NK-92 (cell line): ENCODE data around the gene LAMA3.

Experiments used
- DNase-seq: peaks from one replicate; lab custom pipeline; 2025; ENCODE audit not compliant: unreplicated experiment; lab: John Stamatoyannopoulos, UW

The LAMA3 gene

DNA sequence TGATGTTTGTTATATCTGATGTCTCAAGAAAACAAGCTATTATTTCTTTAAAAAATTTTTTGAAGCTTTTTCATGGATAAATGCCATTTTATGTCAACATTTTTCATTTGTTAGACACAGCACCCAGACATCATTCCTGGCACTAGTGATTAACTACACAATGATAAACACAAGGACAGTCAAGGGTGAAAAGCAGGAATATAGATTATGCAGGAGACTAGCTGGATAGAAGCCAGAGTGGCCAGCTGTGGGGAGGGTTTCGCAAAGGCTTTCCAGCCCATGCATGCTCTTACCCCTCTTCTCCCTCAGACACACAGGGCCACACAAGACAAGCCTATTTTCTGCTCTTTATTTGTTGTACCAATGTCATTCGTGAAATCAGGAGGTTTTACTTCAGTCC is 198.2 kb downstream of the LAMA3 start:
- no peak for DNase-seq

DNA sequence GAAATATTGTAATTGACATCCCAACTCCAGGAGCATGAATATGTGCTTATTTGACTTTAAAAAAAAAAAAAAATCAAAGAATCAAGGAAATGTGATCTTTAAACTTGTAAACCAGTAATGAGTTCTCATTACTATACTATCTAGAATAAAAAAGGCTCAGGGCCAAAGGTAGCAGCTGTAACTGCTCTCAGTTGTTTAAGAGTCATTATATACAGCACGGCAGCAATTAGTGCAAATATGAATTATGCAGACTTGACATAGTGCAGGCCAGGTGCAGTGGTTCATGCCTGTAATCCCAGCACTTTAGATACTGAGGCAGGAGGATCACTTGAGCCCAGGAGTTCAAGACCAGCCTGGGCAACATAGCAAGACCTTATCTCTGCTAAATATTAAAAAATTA is 199.6 kb downstream of the LAMA3 start:
- no peak for DNase-seq

DNA sequence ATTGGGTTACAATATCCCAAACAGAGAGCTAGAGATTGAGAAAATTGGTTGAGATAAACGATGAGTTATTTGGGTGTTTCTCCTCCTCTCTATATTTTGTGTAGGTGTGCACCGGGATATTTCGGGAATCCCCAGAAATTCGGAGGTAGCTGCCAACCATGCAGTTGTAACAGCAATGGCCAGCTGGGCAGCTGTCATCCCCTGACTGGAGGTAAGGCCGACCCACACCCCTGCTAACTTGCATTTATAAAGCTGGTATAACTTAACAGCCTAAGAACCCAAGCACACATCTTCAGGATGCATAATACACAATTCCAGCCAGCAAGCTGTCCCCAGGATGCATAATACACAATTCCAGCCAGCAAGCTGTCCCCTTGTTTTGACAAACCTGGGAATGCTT is 200.7 kb downstream of the LAMA3 start:
- DNase-seq = no peak

DNA sequence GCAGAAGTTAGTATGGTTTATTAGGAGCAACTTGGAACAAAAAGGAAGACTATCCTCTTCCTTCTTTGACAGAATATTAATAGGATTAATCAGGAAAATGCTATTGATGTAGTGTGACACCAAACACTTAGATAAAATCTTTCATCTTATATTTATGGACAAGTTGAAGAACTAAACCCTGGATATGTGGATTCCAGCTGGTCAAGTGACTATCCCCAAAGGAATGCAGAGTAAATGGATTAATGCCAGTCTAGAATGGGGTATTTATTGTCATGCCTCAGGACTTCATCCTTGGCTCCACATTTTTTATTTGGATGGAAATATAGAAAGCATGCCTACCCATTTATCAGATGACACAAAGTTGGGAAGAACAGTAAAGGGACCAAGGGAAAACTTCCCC is 201.3 kb downstream of the LAMA3 start:
- DNase-seq = no peak

DNA sequence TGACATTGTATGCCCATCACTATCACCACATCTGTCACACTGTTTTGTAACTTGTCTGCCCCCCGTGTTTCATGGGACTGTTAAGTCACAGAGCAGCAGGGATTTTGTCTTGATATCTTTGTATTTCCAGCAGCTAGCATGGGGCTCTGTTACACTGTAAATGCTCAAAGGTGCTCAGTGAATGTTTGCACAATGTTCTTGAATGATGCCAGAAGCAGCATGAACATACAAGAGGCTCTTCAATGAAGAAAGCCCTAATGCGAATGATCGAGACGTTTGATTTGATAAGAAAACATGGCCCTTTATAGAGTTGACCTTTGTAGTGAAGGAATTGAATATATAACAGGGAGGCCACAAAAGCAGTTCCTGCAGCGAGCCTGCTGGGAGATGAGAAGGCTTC is 204.4 kb downstream of the LAMA3 start:
- no peak for DNase-seq

DNA sequence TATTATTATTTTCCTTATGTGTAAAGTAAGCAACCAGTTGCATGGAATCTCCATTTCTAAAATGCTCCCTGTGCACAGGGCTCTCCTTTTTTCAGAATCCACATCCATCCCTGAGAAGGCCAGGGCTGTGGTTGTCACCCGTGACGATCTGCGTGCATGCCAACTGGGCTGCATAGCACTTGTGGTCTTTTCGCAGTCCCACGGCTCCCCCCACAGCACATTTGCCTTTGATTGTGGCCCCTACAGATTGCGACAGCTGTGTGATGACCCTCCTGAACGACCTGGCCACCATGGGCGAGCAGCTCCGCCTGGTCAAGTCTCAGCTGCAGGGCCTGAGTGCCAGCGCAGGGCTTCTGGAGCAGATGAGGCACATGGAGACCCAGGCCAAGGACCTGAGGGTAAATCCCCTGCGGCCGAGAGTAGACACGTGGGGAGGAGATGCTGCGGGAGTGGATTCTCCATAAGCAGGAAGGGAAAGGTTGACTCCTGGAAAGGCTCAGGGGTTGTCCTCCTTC is 205.5 kb downstream of the LAMA3 start:
- DNase-seq = no peak

DNA sequence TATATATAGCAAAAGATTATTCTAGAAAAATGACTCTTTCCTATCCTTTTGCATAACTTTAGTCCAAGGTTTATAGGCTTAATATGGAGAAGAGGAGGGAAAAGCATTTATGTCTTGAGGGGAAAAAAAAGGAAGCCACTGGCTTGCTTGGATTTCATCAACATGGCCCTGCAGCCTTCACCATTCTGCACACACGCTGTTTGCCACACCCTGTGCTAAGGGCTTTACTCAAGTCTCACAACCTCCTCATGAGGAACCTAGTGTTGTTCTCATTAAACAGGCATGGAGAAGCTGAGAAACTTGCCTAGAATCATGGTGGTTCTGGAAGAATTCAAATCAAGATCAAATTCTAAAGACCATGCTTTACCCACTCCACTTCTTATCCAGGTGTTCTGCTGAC is 208.0 kb downstream of the LAMA3 start:
- DNase-seq = no peak

DNA sequence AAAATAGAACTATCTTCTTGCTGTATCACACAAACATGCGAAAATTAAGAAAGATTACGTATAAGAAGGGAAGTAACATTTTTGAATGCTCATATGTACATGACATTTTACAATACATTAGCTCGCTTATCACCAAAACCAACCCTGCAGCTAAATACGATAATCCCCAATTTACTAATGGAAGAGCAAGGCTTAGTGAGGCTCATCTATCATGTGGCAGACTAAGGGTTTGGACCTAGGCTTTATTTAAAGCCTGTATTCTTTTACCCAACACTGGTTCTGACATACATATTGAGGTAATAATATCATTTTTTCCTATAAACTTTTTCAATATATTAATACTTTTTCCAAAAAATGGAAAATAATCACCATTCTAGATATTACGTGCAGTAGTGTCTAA is 208.5 kb downstream of the LAMA3 start:
- no peak for DNase-seq

DNA sequence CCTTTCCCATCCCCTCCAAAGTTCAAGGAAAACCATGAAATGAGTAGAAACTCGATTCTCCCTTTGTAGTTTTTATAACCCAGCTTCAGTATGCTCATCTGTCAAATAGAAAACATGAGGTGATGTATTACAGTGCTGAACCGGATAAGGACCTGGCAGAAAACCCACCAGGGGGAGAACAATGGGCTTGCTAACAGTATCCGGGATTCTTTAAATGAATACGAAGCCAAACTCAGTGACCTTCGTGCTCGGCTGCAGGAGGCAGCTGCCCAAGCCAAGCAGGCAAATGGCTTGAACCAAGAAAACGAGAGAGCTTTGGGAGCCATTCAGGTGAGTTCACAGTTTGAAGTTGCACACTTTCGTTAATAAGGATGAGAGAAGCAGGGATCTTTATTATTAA is 211.7 kb downstream of the LAMA3 start:
- no peak for DNase-seq

DNA sequence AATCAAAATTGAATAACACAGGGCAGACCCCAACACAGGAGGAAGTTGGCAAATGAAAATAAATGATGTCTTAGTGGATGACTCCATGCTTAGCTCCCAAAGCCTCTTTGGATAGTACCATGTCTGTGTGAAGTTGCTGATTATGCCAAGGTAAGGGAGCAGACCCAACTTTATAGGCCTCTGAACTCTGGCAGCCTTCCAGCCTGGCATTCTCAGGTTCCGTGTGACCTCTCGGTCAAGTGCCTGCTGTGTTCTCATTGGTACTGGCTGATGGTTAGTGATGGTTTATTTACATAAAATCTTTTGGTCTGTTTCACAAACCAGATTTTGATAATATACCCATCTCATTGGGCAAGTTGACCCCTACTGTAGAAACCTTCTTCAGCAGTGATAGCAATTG is 213.1 kb downstream of the LAMA3 start:
- DNase-seq = no peak

DNA sequence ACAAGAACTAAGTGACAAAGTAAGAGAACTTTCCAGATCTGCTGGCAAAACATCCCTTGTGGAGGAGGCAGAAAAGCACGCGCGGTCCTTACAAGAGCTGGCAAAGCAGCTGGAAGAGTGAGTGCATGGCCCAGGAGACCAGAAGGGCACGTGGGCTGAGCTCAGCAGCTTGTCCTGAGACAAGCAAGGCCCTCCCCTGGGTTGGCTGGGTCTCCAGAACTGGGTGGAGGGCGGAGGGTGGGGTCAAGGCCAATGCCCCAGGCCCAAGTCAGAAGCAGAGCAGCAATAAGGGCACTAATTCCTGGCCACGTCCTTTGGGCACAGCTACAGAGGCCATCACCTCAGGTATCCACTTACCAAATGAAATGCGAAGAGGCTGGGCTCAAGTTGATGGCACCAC is 214.7 kb downstream of the LAMA3 start:
- no peak for DNase-seq

DNA sequence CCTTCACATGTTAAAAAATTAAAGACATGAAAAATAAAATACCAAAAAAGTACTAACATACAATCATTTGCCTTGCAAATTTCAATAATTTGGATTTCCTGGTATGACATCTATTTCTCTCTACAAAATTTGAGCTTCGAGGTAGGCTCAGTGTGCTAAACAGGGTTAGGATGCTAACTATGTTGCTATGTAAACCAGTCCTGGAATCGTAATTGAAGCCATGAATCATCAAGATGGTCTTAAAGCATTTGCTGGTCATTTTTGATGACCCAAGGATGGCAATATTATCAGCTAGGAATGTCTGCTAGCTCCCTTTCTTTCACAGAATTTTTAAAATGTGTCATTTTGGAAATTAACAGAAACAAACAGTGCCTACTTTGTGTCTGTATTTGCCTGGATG is 217.4 kb downstream of the LAMA3 start:
- DNase-seq = no peak

DNA sequence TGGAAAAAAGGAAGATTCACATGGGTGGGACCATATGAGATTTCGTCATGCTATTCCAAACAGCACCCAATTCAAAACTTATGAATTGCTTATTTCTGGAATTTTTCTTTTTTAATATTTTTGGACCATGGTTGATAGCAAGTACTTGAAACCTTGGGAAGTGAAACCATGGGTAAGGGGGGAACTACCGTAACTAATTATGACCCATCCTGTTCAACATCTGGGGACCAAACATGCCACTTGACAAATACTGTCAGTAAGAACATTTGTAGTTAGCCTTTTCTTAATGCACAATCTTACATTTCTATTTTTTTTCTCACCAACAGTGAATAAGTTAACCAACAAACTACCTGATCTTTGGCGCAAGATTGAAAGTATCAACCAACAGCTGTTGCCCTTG is 219.6 kb downstream of the LAMA3 start:
- DNase-seq = no peak

DNA sequence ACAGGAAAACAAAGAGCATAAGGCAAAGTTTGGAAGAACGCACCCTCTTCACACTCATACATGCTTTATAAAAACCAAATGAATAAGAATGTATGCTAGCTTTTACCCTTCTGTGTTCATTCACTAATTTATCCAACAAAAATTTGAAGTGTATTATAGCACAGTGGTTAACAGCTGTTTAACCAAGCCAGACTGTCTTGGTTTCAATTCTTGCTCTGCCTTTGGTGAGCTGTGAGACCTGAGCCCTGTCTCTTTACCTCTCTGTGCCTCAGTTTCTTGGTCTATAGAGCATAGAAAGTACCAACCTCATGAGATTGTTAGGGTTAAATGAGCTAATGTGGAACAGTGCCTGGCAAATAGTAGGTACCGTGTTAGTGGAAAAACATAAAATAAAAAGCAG is 220.8 kb downstream of the LAMA3 start:
- no peak for DNase-seq

DNA sequence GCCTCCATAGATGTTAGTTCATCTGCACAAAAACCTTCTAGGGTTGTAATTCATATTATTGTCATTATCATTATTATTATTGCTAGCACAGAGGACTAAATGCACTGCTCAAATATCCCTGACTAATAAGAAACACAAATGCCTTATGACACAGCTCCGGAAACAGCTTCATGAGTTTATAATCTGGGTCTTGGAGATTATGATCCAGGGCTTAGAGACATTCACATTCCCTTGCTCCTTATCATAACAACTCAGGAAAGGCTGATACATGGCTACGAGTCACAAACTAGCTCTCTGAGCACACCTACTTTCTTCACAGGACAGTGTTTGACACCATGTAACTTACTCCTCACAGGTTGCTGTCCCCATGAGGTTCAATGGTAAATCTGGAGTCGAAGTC is 223.1 kb downstream of the LAMA3 start:
- no peak for DNase-seq

DNA sequence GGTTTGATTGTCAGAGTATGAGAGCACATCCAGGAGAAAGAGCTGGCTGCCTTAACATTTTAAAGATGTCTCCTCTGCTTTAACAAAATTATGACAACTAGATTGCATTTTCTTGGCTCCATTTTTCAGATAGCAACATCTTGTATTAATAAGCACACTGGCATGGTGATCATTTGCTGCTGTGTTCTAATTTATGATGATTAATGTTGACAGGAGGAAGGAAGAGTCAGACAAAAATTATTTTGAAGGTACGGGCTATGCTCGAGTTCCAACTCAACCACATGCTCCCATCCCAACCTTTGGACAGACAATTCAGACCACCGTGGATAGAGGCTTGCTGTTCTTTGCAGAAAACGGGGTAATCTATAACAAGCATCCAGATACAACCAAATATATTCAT is 227.1 kb downstream of the LAMA3 start:
- no peak for DNase-seq

DNA sequence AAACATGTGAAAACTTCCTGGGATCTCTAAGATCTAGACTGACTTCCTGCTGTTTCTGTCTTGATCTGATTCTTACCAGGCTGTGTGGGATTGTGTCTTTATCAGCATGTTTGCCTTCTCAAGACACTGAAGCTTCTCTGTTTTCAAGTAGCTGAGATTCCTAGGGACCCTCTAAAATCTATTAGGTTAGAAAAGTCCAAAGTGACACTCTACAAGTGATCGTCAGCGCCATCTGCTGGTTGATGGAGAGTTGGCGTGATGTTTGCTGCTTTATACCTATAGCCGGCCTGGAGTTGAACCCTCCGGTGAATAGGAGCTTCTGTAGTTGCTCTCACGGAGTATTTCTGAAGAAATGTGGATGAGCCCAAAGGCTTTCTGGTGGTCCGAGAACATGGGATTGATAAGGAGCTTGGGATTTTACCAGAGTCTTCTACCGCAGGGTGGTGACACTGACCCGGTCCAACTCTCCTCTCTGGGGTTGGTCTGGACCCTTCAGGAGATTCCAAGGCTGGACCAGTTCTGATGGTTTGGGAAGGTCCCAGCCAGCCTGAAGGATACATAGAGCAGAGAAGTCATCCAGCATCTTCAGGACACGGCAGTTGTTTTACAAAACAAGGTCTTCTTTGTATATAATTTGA is 229.3 kb downstream of the LAMA3 start:
- DNase-seq = no peak

DNA sequence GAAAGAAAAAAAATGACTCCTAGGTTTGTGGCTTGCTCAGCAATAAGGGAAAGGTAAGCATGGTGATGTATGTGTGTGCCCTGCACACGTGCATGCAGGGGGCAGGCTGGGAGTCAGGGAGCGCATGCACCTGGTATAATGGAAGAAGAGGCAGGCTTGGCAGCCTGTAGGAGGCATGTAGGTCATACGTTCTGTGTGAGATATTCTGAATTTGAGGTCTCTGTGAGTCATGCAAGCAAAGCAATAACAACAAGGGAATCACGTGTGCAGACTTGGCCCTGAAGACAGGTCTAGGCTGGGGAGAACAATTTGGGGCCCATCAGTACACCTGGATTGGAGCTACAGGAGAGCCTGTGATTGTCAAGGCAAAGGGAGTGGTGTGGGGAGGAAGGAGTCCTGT is 230.8 kb downstream of the LAMA3 start:
- no peak for DNase-seq

DNA sequence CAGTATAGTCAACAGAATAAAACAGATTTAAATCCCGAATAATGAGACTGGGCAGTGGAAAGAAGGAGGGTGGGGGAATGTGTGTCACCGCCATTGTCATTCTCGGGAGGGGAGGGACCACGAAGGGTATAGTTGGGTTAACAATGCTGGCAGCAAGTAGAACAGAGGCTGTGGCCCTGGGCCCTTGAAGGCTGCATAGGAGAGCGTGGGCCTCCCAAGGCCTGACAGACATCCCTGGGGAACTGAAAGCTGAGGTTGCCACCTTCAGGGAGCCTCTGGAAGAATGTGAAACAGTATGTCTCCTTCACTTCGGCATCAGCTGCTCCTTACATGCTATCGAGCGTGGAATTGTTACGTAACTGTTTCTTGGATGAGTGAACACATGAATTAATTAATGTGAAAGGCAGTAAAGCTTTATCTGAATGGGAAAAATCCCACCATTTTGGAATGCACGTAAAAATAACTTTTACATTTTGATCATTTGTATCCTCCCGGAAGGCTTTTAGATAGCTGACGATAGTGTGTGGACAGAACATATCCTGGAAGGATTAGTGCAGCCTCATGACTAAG is 232.5 kb downstream of the LAMA3 start:
- no peak for DNase-seq

DNA sequence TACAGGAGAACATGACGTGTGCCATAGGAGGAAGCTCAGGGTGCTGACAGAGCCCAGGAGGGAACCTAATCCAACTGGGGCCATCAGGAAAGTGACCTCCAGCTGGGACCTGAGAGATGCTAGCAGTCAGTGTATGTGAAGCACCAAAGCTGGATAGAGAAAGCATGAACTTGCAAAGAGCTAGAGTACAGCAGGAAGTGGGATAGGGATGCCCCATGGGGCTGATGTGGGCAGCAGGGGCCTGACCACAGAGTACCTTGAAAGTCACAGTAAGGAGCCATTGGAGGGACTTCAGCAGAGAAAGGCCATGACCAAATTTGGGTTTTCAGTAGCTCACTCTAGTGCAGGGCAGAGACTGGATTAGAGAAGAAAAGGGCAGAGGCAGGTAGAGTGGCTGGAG is 233.7 kb downstream of the LAMA3 start:
- no peak for DNase-seq

DNA sequence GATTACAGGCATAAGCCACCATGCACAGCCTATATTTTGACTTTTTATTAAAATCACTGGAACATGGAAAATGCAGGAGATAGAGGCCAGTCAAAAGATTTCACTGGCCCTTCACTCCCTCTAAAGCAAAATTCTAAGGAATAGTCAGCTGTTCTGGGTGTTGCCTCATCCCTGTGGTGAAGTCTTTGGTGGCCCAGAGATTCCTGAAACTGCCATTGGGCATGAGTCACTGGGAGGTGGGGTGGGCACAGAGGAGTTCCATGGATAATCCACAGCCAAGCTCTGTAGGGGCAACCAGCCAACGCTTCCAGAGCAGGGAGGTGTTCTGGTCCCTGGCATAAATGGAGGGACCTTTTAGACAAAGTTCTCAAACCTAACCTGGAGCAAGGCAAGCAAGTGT is 235.6 kb downstream of the LAMA3 start:
- no peak for DNase-seq

DNA sequence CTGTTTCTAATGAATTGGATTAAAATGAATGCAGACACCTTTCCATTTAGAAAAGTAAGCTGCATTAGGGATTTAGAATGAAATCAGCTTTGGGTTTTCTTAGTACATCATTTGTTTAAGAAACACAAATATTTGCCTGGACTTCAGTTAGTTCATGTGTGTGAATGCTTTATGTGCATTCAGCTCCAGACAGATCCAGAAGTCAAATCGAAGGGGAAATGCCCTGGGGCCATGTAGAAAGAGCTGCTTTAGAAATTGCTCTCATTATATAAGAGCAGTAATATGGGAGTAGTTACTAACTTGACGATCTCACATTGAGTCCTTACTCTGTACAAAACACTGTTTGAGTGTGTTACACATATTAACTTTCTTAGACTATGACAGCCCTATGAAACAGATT is 237.3 kb downstream of the LAMA3 start:
- DNase-seq = no peak
